Measurements from ENCODE around the gene OR6C76. TPM values are rescaled to one million over a fixed set of nuclear protein-coding genes. Genes with fewer than 3 reads are reported as not detected.

OR6C76 gene
- total RNA-seq, 2 experiments from 2014 or later: not detected

Other genes with a start within 250 kb of the OR6C76 start
- not detected for gene OR10A7, start 205.2 kb upstream of the OR6C76 start, total RNA-seq
- gene OR6C74, start 181.6 kb upstream of the OR6C76 start, total RNA-seq: not detected
- not detected for gene OR6C6, start 129.7 kb upstream of the OR6C76 start, total RNA-seq
- gene OR6C1, start 111.9 kb upstream of the OR6C76 start, total RNA-seq: not detected
- not detected for gene OR6C3, start 95.5 kb upstream of the OR6C76 start, total RNA-seq
- not detected for gene OR6C75, start 63.3 kb upstream of the OR6C76 start, total RNA-seq
- gene OR6C65, start 25.7 kb upstream of the OR6C76 start, total RNA-seq: not detected
- not detected for gene OR6C2, start 17.8 kb downstream of the OR6C76 start, total RNA-seq
- not detected for gene OR6C70, start 43.9 kb downstream of the OR6C76 start, total RNA-seq
- gene OR6C68, start 66.1 kb downstream of the OR6C76 start, total RNA-seq: not detected
- gene OR6C4, start 123.3 kb downstream of the OR6C76 start, total RNA-seq: not detected
- gene OR2AP1, start 146.2 kb downstream of the OR6C76 start, total RNA-seq: not detected
- not detected for gene OR10P1, start 210.6 kb downstream of the OR6C76 start, total RNA-seq